Sigmoid colon (tissue), 3 donors: Measurements from ENCODE around the gene RNF8.

ENCODE experiments used
- POLR2A ChIP-seq, 2 donors: fragments of 450-650 bp; IDR thresholded peaks; one replicate each; pipeline ENCODE4 v1.6.1; 2016; ENCODE audit warnings: antibody characterized with exemption in 2 of 2, mild to moderate bottlenecking in 2 of 2, moderate library complexity in 2 of 2
- TF ChIP-seq, protein P1 (sequence below), 4 experiments: fragments of 450-650 bp in 3 of 4; fragments of 200-600 bp in 1 of 4; IDR thresholded peaks; one replicate each; pipeline ENCODE4 v1.5.1; 2016 to 2019; ENCODE audit warnings: antibody characterized with exemption in 4 of 4, mild to moderate bottlenecking in 3 of 4, moderate library complexity in 2 of 4

- TF ChIP-seq, protein P1, sequence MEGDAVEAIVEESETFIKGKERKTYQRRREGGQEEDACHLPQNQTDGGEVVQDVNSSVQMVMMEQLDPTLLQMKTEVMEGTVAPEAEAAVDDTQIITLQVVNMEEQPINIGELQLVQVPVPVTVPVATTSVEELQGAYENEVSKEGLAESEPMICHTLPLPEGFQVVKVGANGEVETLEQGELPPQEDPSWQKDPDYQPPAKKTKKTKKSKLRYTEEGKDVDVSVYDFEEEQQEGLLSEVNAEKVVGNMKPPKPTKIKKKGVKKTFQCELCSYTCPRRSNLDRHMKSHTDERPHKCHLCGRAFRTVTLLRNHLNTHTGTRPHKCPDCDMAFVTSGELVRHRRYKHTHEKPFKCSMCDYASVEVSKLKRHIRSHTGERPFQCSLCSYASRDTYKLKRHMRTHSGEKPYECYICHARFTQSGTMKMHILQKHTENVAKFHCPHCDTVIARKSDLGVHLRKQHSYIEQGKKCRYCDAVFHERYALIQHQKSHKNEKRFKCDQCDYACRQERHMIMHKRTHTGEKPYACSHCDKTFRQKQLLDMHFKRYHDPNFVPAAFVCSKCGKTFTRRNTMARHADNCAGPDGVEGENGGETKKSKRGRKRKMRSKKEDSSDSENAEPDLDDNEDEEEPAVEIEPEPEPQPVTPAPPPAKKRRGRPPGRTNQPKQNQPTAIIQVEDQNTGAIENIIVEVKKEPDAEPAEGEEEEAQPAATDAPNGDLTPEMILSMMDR (IDR thresholded peaks at IDR 0.05), result no peak
- no peak for TF ChIP-seq POLR2A (IDR thresholded peaks at IDR 0.05)
These were observed 80.0 kb downstream of the RNF8 start for GRCh38 chr6:37433657-37434271.
